Stimulated activated CD4-positive, alpha-beta T cell treated with anti-CD3 and anti-CD28 coated beads, Interleukin-4, amount 100 ng/mL, for 48 hours (primary cell): ENCODE results near the gene MTMR4.
"Not testable (repeated sequence)": the region's sequence is repeated elsewhere in the genome, so short reads cannot be mapped to it uniquely, and the experiment has no call there.

Source experiments
- DNase-seq, 2 donors: peaks; one replicate each; pipeline ENCODE4 v3.0.0-alpha.2; 2020; ENCODE audit warnings: low read depth in 2 of 2

The MTMR4 gene

DNA sequence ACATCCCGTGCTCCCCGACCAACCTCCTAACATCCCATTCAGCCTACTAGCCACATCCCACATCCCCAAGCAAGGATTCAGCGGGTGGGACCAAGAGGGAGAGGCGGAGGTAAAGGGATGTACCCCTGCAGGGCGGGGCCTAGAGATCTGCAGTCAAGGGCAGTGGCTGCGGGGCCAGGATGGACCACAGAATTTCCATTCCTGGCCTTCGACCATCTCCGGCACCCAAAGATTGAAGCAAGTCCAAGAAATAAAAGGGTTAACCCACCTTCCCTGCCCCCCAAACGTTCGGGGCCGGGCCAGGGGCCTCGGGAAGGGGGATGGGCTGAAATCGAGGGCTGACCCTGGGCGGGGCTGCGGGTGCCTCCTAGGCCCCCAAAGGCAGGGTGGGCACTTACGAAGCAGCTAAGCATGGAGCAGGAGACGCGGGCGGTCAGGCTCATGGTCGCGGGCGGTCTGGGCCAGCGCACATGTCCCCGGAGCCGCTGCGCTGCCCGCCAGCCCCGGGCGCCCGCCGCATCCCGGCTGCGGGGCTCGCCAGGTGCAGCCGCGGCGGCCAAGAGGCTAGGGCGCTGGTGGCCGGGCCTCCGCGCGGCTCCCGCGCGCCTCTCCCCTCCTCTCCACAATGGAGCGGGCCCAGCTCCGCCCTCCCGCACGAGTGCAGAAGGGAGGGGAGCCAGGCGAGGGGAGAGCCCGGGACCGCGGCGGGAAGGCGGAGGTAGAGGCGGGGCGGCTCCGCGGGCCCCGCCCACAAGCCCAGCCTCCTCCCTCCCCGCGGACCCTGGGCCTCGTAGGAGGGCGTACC is at the start of gene MTMR4:
Gene MTMR4, minus strand, starts transcription at position 674 of the 805 bp plus-strand sequence. Its CDS starts 231 bp downstream, at position 443.
- DNase-seq = peak; percentile 68 to 74

DNA sequence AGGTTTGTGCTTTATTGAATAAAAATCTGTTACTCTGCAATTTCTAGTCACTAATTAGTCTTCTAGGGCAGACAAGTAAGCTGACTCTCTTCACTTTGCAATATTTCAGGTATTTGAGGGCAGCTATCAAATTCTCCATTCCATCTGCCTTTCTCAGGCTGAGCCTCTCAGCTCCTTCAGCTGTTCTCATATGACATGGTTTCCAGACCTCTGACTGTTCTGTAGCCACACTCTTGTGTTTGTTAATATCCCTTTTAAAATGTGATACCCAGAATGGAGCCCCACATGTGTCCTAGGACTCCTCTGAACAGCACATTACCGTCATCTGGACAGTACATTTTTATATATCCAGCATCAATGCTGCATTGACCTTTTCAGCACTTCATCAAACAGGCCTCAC is 46.1 kb upstream of the MTMR4 start:
- DNase-seq = no peak

DNA sequence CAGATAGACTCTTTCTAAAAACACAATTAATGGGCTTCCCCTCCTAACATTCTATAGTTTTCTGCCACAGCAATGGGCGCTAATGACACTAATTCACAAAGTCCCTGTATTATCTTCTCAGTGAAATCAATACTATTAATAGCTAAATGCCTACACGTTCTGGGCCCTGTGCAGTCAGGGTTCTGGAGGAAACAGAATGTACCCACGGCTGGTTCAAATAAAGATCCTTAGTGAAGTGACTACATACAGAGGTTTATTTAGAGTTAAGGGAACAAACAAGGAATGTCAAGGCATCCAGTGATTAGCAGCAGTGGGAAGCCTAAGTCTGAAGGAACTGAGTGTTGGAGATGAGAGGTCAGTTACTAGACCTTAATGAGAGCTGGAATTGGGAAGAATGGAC is 43.5 kb upstream of the MTMR4 start:
- DNase-seq = no peak

DNA sequence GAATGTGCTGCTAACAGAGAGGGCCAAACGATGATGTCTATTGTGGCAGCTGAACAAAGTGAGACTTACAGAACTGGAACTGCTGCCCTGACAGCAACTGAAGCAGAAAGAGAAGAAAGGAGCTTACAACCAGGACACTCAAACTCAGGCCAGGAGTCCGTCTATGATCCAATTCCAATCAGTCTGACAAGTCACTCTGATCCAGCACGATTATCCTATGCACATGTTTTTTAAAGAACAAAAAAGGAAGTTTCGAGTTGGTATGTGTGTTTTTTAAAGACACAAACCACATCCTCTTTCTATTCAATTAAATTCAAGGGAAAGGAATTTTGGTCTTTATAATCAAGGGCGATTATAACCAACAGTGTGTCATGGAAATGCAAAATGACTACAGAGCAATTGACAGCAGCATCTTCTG is 42.4 kb upstream of the MTMR4 start:
- DNase-seq = no peak

DNA sequence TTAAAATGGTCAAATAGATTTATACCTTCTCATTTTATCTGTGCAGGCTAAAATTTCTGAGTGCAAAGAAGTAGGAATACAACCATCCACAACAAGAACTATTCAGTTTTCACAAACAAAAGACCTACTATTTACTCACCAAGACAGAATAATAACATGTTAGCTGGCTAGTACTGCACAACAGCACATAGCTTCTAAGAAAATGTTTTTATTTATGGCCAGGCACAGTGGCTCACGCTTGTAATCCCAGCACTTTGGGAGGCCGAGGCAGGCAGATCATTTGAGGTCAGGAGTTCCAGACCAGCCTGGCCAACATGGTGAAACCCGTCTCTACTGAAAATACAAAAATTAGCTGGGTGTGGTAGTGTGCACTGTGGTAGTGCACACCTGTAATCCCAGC is 40.7 kb upstream of the MTMR4 start:
- not testable (repeated sequence) for DNase-seq

DNA sequence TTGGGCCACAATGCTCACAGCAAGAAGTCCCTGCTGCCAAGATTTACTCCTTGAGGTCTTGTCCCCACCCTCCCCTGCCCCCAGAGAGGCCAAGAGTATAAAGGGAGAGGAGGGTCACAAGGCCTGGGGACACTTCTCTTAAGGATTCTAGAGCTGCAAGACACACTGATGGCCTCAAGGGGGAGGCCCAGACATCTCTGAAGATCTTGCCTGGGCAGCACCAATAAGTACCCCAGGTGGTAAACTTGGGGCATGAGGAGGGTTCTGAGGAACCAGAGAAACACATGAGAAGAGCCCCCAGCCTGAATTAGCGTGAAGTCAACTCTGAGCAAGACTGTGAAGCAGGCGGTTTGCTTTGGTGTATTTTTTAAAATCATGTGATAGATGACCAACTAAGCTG is 26.8 kb upstream of the MTMR4 start:
- no peak for DNase-seq

DNA sequence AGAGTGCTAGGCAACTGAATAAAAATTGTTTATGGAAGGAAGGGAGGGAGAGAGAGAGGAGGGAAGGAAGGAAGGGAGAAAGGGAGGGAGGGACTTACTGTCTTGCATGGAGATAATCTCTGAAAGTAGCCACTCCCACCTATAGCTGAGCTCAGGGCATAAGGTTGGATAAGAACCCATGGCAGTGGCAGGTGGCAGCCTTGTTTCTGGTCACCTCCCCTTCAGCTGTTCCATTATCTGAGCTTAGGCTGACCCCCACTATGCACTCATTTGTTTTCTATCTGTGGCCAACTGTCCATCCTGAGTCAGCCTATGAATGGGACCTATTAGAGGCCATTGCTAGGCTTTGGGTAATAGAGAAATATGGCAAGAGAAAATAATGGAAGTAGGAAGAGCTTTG is 25.3 kb upstream of the MTMR4 start:
- no peak for DNase-seq

DNA sequence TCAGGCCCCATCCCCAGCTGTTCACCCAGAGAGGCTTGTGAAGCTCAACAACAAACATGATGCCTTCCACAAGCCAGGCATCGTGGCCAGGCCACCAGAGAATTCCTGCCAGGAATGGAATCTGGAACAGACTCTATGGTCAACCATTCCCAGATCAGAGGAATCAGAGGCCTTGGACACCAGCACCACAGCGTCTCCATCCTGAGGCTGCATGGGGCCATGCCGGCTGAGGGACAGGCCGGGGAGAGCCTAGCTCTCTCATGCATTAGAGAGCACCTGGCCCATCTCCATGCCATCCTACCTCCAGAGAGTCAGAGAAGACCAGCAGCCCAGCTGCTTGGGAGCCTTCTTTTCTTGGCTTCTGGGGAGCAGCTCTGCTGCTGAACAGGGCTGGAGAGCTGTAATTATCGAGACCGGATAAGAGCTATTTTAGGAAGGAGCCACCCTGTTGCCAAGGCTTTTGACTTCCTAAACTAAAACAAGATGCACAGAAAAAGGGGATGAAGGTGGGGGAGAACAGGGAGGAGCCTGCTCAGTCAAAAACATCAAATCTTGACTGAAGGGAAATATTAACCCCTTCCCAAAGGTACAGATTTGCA is 24.5 kb upstream of the MTMR4 start:
- no peak for DNase-seq

DNA sequence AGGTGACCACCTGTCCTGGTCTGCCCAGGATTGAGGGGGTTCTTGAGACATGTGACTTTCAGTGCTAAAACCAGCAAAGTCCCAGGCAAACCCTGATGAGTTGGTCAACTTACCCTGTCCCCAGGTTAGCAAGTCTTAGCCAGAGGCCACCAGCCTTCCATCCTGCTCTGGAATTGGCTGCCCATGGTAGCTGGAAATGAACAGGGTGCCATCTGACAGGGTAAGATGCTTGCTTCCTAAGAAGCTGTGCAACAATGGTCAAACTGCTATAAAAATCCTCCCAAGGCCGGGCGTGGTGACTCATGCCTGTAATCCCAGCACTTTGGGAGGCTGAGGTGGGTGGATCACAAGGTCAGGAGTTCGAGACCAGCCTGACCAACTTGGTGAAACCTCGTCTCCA is 22.8 kb upstream of the MTMR4 start:
- no peak for DNase-seq

DNA sequence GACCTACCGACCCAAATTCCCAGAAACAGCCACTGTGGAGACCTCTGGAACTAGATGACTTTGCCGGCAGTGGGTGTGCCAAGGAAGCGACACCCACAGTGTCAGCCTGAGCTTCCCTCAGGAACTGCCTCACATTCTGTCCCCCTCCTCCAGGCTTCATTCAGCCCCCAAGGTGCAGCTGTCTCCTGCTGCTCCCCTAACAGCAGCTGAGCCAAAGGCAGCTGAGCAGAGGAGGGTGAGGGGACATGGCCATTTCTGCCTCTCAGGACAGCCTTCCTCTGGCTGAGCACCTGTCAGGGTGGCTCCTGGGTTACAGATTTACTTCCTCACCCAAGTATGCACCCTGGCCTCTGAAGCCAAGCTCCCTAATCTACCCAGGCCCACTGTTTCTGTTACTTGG is 22.1 kb upstream of the MTMR4 start:
- no peak for DNase-seq

DNA sequence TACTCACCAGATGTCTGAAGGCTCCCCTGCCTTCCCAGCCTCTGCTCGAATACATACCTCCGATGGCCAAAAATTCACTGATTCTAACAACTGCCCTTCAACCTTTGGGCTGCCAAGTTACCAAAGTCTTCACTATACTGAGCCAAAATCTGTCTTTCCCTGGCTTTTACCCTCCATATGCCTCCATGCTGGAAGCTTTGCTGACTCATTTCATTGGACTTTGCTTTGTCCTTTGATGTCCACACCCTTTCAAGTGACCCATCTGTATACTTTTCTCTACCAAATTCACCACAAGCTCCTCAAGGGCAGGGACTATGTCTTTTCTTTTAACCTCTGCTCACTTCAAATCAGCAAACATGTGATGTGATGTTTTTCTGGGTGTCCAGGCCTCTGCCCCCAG is 21.0 kb upstream of the MTMR4 start:
- no peak for DNase-seq

DNA sequence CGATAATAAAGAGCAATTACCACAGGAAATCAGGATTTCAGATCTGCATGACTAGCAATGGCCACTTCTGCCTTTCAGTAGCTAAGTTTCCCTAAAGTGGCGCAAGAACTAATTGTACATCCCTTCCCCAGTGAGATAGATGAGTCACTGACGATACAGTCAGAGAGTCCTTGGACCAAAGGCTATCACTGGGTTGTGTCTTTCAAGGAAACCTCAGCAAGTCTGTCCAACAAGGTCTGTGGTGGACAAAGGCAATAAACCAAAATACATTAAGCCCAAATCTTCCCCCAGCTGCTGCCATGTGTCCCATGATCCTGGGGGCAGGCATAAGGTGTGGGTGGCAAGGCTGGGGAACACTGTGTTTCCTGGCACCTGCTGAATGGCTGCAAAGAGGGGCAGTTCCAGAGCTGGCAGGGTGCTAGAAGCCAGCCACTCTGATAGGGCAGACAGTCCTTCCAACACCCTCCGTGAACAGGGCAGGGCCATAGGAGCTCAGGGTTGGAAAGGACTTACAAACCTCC is 20.5 kb upstream of the MTMR4 start:
- no peak for DNase-seq

DNA sequence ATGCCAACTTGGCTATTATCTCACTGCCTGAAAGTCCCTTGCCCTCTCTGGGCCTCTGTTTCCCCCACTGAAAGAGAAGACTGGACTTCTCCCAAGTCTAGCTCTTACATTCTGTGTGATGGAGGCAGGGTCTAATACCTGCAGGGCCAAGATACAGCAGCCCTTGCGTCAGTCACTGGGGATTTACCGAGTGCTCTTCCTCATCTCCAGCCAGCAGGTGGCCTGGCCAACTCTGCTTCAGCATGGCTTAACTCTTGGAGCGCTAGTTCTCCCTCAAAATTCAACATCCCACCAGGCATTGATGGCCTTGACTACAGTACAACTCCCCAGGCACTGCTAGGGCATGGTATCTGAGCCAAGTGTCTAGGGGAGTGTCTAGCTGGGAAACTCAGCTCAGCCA is 19.9 kb upstream of the MTMR4 start:
- DNase-seq = no peak

DNA sequence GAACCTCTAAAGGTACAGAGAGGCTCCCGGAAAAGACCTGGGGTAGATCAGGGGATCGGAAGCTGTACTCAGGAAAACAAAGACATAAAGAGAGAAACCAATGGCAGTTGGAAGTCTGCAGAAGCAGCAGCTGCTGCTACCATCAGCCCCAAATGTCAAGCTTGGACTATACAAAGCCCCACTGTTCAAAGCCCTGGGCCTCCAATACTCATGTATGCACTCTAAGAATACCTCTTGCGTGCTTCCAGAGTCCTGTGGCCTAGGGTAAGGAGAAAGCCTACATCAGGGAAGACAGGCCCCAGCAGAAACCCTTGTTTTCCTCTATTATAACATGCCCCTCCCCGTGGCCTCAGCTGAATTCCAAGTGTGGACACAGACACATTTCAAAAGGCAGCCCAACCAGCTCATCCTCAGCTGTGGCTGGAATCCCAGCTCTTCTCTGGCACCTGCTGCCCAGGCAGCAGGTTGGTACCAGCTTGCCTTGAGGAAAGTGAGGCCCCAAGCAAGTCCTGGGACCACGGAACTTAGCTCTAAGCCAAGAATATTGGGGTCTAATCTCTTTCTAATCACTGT is 19.3 kb upstream of the MTMR4 start:
- no peak for DNase-seq

DNA sequence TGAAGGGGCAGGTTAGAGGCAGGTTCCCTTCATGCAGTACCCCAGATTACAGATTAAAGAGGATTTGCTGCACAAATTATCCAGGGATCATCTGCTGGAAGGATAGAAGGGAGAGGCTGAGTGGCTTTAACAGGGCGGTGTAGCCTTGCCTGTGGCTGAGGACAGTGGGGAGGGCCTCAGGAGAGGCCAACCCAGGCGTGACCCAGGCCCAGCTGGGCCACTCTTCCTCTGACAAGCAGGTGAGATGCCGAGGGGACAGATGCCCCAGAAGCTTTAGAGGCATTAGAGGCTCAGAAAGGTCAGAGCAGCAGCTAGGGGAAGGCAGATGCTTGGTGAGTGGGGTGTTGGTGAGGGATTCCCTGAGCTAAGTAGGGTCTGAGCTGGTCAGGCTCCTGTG is 18.1 kb upstream of the MTMR4 start:
- DNase-seq = no peak

DNA sequence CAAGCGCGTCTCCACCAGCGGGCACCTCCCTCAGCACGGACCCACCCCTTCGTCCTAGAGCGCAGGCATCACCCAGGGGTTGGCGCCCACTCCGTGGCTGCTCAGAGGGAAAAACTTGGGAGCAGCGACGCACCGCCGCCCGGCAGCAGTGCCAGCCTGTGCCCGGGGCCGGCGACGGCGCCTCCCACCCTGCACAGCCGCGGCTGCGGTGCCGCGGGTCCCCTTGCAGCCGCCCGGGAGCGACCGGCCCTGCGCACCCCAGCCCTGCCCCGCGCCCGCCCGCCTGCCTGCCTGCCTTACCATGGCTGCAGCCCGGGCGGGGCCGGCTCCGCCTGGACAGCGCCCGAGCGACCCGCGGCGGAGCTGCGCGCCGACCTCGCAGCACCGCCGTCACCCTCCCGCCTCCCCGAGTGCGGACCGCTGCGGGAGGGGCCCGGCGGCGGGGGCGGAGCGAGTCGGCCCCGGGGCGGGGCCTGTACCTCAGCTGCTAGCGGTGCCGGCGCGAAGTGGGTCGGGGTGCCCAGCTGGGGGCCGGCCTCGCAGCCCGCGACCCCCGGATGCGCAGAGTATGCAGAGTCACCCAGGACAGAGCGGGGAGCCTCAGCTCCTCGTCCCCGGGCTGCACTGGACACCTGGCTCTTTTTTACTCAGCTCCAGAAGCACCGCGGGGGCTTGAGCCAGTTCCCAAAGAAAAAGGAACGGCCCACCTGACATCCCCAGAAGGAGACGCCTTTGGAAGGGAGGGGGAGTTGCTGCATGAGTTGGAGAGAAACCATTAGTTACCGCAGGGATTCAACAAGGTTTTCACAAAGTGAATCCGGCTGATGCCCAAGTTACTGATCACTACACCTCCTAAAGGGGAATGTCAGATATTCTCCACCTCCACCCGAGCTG is 17.5 kb upstream of the MTMR4 start:
- DNase-seq = no peak

DNA sequence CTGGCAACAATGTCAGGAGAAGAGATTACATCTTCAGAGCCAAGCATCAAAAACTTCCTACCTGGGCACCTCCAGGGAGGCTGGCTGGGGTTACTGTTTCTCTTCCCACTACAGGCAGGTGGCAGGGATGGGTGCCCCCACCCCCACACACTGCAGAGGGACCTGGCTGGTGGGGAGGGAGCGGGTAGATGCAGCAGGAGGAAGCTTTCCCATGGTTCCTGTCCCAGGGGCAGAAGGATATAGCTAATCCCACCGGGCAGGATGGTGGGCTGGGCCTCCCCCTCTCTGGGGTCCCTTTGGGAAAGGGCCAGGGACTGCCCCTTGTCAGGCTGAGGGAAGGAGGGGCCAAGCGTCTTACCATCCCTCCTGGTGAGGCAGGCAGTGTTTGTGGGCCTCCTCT is 16.7 kb upstream of the MTMR4 start:
- DNase-seq = no peak

DNA sequence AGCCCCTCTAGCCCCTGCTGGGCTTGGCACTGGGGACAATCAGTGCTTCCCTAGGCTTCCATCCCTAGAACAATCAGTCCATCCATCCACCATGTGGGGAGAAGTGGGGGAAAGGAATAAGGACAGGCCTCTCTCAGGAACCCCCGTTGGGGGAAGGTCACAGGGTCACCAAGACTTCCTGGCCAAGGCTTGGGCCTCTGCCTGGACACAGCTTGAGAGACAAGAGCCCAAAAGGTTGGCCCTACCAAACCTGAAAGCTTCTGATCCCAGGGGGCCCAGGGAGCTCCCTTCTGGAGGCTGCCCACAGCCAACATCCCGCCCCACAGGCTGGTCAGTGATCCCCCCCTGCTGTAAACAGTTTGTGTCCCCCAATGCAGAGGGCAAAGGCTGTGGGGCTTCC is 16.2 kb upstream of the MTMR4 start:
- no peak for DNase-seq

DNA sequence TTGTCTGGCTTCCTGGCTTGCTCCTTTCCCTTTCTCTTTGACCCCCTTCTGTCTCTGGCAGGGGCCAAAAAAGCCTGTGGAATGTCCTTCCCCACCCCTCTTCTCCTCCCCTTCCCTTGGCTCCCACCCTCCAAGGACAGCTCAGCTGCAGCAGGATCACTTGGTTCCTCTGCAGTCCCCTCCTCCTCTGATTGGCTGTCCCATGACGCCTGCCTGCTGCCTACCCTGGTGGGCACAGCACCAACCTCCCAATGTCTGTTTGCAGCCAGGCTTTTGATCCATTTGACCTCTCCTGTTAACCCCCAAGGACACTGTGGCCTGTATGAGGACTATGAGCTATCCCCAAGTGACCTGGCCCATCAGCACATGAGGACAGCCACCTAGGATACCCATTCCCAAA is 14.8 kb upstream of the MTMR4 start:
- DNase-seq = no peak

DNA sequence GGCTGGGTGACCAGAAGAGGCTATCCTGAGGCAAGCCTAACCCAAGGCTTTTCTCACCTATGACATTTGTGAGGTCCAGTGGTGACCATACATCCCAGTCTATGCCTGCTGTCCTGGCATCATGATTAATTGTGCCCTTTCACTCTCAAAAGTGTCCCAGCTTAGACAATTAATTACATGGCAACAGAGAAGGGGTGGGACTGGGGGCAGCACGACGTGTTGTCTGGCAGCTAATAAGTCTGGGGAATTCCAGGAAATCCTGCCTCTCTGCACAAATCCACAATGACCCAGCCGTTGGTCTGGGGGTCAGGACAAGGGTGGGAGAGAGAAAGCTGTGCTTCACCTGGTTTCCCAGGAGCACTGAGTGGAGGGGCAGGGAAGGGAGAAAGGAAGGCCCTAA is 14.0 kb upstream of the MTMR4 start:
- no peak for DNase-seq

DNA sequence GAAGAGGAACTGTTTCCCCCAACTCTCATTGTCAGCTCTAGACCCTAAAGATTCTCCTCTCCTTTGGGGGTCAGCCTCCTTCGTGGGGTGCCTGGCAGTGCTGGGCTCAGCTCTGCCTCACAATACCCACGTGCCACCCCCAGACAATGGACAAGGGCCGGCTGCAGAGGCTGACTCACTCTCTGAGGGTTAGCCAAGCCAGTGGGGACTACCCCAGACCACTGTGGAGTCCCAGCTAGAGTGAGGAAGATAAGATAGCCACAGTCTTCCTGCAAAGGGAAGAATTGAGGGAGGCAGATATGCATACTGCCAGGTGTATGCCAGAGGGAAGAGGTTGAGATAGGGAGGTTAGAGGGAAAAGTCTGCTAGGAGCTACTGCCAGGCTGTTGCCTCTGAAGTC is 13.5 kb upstream of the MTMR4 start:
- no peak for DNase-seq

DNA sequence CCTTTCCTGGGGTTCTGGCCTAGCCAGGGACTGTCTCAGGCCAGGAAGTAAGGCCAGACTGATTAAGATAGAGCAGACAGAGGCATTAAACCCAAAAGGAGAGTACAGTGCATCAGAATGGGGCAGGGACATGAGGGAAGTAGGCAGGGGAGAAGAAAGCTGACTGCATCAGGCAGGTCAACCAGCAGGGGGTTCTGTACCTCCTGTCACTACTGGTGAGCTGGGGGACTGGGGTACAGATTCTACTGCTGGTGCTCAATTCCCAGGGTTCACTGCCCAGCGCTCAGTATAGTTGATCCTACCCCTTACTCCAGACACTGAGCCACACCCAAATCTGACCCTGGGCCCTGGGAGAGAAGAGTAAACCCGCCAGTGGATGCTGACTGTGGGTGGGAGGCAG is 12.9 kb upstream of the MTMR4 start:
- DNase-seq = no peak
